GM19438 (cell line): ENCODE measurements around the gene CTSS.
"Not testable (repeated sequence)": the region's sequence is repeated elsewhere in the genome, so short reads cannot be mapped to it uniquely, and the experiment has no call there.

Experiments used
- ATAC-seq: cut with Tn5 transposase; IDR thresholded peaks from one replicate; pipeline ENCODE4 v1.9.1; 2021; ENCODE audit warnings: low read depth; ENCODE audit not compliant: unreplicated experiment

Gene CTSS

DNA sequence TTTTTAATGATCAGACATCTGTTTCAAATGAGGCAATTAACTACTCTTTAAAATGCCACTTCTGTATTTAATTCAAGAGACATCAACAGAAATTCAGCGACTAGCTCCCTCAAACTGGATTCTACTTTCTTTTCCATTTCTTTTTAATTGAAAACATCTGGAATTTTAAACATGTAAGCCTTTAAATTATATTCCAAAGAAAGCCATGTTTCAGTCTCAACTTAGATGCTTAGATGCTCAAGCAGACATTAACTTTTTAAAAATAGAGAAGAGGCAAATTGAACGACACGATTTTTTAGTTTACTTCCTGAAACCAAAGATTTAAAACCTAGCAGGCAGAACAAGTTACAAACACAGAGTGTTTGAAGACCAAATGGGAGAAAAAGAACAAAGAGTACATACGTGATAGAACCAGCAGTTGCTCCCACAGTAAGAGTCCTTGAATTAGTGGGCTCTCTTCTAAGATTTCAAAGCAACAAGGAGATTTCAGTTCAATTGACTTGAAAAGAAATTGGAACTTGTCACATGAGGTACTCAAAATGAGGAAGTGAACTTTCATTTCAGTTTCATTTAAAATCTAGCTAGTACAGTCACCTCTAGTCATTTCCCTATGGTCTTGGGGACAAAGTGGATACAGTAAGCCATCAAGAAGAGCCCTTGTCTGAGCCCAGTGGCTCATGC lies at the start of gene CTSS:
TSS of gene CTSS (minus strand) at position 483 of the 681 bp plus-strand sequence. CDS start 1,015 bp downstream, outside the sequence.
- peak; percentile 75 for ATAC-seq

DNA sequence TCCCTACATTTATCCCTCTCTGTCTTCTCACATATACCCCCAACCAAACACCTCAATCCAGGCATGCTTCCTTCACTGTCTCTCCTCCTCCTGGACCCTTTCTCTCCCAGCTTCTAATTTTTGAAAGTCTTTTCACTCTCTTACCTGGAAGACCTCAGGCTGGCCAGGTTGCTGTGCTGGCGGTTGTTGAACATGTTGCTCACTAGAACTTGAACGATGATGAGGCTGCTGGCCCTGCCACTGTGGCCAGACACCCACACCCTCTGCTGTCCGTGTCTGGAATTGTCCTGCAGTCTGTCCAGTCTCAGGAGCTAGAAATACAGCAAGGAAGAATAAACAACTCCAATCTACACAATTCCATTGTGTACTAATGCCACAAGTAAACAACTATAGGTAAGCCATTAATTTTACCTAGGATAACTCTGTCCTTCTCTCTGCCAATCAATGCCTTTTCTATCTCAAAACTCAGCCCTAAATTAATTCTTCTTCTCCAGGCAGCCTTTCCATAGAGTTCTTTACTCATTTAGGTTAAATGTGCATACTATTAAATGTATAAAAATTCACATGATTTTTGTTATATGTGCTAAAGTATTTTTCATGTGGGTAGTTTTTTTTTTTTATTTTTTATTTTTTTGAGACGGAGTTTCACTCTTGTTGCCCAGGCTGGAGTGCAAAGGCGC lies 47.6 kb upstream of the CTSS start:
- ATAC-seq, result no peak

DNA sequence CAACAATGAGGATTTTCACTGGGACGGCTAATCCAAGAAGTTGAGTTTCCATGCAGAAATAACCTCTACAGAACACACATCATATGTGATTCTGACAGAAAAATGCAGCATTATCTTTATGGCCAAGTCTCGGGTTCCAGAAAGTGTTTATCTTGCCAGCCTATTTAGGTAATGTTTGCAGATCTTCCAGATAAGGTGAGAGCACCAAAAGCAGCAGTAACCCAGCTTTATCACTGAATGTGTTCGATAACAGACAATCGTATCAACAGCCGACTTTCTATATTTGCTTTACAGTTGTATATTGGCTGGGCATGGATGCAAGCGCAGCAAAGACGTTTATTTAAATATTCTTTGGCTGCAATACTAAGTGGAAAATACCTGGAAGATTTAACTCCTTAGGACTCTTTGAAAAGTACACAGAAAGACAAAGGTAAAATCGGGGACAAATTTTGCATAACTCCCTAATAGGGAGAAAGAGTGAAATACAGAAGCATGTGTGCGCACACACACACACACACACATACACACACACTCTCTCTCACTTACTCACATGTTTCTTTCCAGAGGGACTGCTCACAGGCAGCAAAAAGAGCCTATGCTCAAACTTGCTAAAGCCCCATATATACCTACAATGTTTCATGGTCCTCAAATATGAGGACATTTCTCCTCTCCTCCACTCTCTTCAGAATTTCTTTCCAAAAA lies 45.5 kb upstream of the CTSS start:
- no peak for ATAC-seq

DNA sequence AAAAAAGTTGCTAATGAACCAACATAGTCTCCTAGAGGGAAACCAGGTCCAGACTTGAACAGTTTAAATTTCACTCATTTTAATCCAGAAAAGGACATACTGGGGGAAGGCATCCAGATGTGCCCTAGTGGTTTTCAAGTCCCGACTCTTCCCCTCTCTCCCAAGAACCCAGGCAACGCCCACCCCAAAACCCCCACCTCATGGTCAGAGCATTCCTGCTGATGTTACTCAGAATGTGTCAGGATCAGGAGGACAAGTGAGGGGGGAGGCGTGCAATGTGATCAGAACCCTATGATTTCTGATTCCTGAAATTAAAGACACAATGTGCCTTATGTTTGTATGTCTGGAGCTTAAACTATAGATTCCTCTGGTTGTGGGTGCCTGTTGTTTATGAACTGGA lies 44.1 kb upstream of the CTSS start:
- no peak for ATAC-seq

DNA sequence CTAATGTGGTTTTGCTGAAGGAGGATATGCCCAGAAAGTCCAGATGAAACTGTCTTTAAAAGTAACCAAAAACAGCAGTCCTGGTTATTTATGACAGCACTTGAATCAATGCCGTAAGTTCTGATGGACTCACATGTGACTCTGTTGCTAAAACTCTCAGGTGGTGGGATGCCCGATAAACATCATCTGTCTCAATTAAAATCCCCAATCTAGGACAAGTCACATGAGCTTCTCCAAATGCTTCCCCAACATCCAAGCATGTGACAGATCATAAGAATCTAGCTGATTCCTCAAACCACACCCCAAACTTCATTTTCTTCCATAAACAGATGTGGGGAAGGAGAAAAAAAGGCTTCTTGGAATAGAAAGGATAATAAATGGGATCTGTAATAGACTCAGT lies 43.3 kb upstream of the CTSS start:
- ATAC-seq, result no peak

DNA sequence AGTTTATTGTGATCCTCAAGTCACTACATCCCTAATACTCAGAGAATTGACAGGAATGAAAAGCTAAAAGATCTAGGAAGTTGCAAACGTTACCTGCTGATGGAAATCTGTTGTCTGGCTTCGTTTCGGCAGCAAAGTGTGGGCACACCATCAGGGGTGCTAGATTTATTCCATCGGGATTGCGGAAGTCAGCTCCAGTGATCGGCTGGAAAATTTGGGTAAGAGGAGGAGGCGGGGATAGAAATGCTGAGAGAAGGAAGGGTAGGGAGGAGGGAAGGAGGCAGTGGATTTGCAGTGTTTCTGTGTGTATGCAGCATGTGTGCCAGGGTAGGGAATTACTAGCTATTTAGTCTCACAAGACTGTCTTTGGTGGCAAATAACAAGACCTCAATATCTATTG lies 42.5 kb upstream of the CTSS start, which contains the start of gene CTSK:
TSS of gene CTSK (minus strand) at position 140 of the 400 bp plus-strand sequence. CDS start 1,455 bp downstream, outside the sequence.
- ATAC-seq, result no peak

DNA sequence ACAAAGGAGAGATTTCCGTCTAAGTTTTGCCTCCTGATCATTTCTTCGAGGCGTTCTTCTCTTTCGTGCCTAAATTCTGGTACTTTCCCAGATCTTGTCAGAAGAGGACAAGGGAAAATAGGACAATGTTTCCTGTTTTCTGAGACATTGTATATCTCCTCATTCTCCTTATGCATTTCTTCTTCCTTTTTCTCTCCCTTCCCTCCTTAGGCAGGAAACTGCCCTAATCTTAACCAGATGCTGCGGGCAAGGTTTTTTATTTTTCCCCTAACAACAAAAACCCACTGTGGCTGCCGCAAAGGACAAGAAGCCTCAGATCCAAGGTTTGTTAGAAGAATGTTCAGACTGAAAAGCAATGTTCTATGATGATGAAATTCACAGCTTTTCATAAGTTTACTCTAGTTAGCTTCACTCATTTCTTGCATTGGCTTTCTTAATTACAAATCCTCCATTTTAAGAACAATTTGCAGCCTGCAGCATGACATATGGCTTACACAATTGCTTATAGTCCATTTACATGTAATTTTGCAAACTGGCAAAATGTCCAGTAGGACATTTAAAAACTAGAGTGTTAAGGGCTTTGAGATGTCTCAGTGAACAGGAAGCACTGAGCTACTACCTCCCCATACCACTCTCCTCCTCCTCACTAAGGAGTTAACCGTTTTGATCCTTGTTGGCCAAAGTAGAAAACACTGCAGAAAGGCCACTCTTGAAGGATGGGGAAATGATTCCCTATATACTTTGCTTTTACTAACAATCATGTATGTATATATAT lies 41.9 kb upstream of the CTSS start:
- ATAC-seq, result no peak

DNA sequence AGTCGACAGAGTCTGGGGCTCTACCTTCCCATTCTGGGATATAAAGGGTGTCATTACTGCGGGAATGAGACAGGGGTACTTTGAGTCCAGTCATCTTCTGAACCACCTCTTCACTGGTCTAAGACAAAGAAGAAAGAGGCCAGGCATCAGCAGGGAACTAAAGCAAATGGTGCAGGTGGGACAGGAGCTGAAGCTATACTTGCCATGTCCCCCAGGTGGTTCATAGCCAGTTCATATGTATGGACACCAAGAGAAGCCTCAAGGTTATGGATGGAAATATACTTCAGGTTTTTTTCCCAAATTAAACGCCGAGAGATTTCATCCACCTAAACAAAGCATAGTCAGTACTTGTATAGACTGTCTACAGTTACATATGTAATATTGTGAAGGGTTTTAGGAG lies 40.3 kb upstream of the CTSS start:
- ATAC-seq, result no peak

DNA sequence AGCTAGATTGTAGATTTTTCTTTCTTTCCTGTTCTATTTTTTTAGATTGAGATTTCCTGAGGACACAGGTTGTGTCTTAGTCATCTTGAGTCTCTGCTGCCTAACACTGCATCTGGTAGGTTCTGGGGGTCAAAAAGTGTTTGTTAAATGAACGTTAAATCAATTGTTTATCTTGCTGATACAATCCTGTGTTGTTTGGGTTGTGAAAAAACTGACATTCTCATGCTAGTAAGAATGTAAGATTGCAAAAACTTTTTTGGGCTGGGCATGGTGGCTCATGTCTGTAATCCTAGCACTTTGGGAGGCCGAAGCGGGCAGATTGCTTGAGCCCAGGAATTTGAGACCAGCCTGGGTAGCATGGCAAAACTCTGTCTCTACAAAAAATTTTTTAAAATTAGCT lies 39.1 kb upstream of the CTSS start:
- ATAC-seq, result no peak

DNA sequence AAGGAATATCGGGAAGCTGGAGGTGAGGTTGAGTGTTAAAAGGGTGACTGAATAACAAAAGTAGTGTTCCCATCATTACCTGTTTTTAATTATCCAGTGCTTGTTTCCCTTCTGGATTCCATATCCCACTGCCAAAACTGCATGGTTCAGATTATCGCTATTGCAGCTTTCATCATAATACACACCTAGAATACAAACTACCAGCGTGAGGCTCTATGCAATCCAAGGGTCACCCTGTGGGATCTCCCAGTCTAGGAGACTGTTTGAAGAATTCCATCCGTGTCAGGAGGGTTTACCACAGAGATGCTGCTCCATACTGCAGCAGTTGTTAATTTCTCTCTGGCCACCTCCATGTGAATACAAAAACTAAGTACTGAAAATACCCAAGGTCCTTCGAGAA lies 33.5 kb upstream of the CTSS start:
- ATAC-seq, result no peak

DNA sequence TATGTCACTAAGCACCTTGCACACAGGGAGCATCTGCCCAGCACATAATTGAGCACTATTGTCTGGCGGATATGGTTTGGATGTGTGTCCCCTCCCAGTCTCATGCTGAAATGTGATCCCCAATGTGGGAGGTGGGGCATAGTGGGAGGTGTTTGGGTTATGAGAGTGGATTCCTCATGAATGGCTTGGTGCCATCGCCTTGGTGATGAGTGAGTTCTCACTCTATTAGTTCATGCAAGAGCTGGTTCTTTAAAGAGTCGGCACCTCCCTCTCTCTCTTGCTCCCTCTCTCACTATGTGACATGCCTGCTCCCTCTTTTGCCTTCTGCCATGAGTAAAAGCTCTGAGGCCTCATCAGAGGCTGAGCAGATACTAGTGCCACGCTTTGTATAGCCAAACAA lies 32.9 kb upstream of the CTSS start:
- ATAC-seq, result no peak

DNA sequence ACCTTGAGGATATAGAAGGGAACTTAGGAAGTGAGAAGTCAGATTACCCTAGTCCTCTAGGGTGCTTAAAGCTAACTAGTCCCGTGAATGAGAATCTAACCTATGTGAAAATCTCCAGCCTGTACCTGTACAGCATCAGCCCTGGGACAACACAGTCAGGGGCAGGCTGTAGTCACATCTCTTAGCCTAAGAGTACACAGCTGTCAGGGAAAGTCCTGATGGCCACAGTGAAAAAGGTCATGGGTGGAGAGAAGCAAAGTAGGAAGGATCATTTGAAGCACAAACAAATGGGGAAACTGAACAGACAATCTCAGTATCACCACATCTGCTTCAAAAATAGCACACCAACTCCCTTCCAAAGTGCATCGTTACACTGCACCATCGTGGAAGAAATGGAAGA lies 30.8 kb upstream of the CTSS start:
- ATAC-seq, result no peak

DNA sequence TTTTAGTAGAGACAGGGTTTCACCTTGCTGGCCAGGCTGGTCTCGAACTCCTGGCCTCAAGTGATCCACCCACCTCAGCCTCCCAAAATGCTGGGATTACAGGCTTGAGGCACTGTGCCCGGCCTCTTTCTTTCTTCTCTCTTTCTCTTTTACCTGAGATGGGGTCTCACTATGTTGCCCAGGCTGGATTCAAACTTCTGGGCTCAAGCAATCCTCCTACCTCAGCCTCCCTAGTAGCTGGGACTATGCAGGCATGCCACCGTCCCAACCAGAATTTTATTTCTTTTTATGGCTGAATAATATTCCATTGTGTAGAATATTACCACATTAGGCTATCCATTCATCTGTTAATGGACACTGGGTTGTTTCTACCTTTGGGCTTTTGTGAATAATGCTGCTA lies 28.2 kb upstream of the CTSS start:
- ATAC-seq, result not testable (repeated sequence)

DNA sequence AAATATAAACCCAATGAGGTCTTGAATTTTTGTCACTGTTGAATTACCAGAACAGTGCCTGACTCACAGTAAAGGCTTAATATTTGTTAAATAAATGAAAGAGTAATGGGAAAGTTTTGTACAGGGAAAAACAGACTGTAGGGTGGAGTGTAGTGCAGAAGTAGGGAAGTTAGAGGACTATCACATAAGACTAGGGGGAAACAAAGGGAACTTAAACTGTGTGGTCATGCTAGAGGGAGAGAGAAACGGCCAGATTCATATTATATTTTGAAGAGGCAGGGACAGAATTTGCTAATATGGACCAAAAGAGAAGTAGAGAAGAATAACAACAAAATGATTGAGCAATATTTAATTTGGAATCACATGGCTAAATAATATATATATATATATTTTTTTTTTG lies 27.6 kb upstream of the CTSS start:
- ATAC-seq, result no peak

DNA sequence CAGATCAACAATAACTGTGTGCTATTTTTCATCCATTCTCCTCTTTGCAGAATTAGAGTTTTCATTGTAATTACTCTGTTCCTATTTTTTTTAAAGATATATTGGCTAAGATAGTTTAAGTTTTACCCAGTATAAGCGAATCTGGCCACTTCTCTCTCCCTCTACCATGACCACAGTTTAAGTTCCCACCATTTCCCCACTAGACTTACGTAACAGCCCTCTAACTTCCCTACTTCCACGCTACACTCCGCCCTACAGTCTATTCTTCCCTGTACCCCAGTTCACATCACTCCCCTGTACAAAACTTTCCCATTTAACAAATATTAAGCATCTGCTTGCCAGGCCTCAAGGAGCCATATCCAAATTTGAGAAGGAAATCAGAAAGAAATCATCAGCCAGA lies 26.0 kb upstream of the CTSS start:
- ATAC-seq, result no peak

DNA sequence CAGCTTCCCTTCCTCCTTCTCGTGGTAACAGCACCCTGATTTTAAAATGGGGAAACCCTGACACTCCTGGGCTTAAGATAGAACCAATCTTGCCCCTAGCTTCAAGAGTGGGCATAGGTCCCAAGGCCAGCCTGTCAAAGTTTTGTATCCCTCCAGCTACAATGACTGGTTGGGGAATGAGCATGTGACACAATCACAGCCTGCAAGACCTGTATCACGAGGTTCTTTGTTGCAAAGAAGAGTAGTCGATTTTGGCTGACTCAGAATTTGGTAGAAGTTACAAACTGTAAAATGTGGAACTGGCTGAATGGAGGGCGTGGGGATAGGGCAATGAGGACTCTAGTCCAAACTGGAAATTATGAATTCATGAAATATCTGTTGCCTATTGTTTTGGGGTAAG lies 23.8 kb upstream of the CTSS start:
- ATAC-seq, result no peak

DNA sequence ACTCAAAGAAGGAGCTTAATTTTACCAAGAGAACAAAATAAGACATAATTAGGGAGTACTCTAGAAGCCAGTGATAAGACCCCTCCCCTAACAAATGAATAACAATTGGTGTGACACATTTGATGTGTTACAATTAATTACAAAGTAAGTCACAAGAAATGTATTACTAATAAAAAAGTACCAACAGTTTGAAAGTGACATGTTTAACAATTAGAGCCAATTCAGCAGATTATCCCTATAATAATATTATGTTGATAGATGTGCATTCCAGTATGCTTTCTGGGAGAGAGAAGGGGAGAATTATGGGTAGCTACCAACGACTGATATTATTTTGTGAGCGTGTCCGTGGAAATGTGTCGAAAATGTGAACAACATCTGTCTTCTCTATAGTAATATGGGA lies 23.4 kb upstream of the CTSS start:
- ATAC-seq, result no peak

DNA sequence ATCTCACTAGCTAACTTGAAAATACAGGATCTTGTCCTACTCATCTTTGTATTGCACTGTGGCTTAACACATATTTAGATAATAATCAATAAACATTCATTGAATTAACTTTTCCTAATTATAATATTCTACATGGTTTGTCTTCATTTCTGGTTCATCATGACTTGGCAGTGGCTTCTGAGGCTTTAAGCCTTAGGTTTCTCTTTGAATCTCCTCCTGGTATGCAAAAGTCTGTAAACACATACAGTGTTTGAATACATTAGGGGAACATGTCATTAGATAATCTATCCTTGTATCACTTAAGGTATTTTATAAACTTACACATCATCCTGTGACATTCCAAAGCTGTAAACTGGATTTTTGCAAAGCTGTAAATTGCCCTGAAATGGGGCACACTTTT lies 21.9 kb upstream of the CTSS start:
- no peak for ATAC-seq

DNA sequence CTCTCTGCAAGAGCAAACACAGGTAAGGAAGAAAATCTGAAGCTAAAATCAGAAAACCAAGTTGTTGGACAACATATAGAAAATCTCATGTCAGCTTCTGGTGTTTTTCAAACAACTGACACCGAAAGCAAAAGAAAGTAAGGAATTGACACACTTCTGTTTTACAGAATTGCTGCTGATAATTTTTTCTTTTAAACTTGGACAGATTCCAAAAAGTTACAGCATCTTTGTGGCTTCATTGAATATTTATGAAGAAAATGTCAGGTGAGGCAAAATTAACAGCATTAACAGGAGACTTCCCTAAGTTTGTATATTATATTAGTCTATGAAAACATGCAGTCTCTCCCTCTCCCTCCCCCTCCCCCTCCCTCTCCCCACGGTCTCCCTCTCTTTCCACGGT lies 14.9 kb upstream of the CTSS start:
- no peak for ATAC-seq

DNA sequence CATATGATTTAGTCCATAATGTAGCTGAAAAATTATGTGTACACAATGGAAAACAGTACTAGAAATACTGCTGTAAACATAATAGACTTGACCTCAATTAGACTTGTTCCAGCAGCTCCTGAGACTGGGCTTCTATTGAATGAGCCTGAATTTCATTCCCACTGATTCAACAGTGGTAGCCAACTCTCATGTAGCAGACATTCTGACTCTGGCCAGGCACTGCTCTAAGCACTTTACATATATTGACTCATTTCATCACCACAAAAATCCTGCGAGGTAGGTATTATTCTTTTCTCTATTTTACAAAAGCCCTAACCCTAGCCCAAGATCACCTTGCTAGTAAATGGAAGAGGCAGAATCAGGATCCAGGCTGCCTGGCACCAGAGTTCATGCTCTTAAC lies 12.8 kb upstream of the CTSS start:
- no peak for ATAC-seq

DNA sequence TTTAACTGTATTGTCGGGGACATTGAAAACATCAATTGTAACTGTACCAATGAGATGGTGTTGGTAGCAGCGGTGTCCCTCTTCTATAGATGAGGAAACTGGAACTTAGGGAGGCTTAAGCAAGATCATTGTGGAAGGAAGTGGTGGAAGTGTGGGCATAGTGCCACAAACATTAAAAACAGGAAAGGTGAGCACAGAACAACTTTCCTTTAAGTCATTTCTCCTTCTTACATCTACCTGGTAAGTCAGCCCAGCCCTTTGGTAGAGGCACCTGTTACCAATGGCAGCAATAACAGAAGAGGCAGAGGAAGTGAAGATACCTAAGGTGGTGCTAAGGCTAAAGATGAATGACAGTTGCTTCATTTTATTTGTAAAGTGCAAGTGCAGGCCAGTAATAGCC lies 12.0 kb upstream of the CTSS start:
- ATAC-seq, result no peak
